Measurements from ENCODE around the gene PLD6. TPM values are rescaled to one million over a fixed set of nuclear protein-coding genes. Genes with fewer than 3 reads are reported as not detected.
"Not testable (repeated sequence)": the region's sequence is repeated elsewhere in the genome, so short reads cannot be mapped to it uniquely, and the experiment has no call there.

The PLD6 gene
- polyA plus RNA-seq, 1 donor (not counting 4 experiments of a cell fraction or from before 2014, with no cell fraction given), result 1.6 TPM

GRCh38 chr17:17198281-17198680 lies 7.9 kb downstream of the PLD6 start:
- dilution Hi-C loops (cut with MboI; ENCODE audit: extremely low pct_ligation_motif_present, low sequenced_read_pairs), result no loop called here

GRCh38 chr17:17196776-17197175 lies 9.4 kb downstream of the PLD6 start:
- Histone ChIP-seq H3K27me3 (ENCODE audit: control insufficient read depth, extremely low read depth, insufficient read depth, low read length) (no peaks in the 10 kb centered on the region), H3K4me1 (ENCODE audit: control insufficient read depth, extremely low read depth, insufficient read depth, low read length) (peaks cover 8% of the 10 kb centered on the region), H2AFZ (ENCODE audit: control insufficient read depth, low read length) (no peak overlapping the region), H3K36me3 (ENCODE audit: control insufficient read depth in 2 of 2, extremely low read depth in 1 of 2, insufficient read depth in 2 of 2, low read length in 2 of 2) (no peaks in the 10 kb centered on the region), H3K79me2 (ENCODE audit: control insufficient read depth, insufficient read depth, low read length) (no peaks in the 10 kb centered on the region), H3K9me3 (ENCODE audit: control insufficient read depth, low read depth, low read length) (no peaks in the 10 kb centered on the region), H3K4me3 (ENCODE audit: control insufficient read depth in 2 of 3, extremely low read depth in 1 of 3, insufficient read depth in 2 of 3, low read depth in 1 of 3, low read length in 3 of 3) (no peak overlapping the region), H4K20me1 (ENCODE audit: control insufficient read depth, extremely low read depth, insufficient read depth, low read length) (no peaks in the 10 kb centered on the region), H3K9ac (ENCODE audit: control insufficient read depth, extremely low read depth, insufficient read depth, low read length) (no peak overlapping the region), H3K27ac (ENCODE audit: control insufficient read depth, insufficient read depth, low read length) (no peak overlapping the region), H3K9me1 (ENCODE audit: control insufficient read depth, extremely low read depth, insufficient read depth, low read length) (no peaks in the 10 kb centered on the region), H3K4me2 (ENCODE audit: control insufficient read depth, extremely low read depth, insufficient read depth, low read depth, low read length) (no peak overlapping the region)
- TF ChIP-seq EZH2 (IDR thresholded peaks at IDR 0.05; ENCODE audit: low read length), result no peak
- no peak for TF ChIP-seq CTCF (optimal IDR thresholded peaks at IDR 0.05 in 1 of 3, IDR thresholded peaks at IDR 0.05 in 1 of 3, conservative IDR thresholded peaks at IDR 0.05 in 1 of 3; ENCODE audit: extremely low read depth in 1 of 3, insufficient read depth in 2 of 3, low read length in 3 of 3)
- DNase-seq (ENCODE audit: low read depth, low spot score) (no peak), FAIRE-seq (no peak)
- dilution Hi-C loops (cut with MboI; ENCODE audit: extremely low pct_ligation_motif_present, low sequenced_read_pairs), result no loop called here

More at GRCh38 chr17:17198281-17198680, 7.9 kb downstream of the PLD6 start:
- Histone ChIP-seq H3K9me1 (ENCODE audit: control insufficient read depth, extremely low read depth, insufficient read depth, low read length) (no peaks in the 10 kb centered on the region), H3K9ac (ENCODE audit: control insufficient read depth, extremely low read depth, insufficient read depth, low read length) (no peak overlapping the region), H3K36me3 (ENCODE audit: control insufficient read depth in 2 of 2, extremely low read depth in 1 of 2, insufficient read depth in 2 of 2, low read length in 2 of 2) (peaks cover 0 to 1% of the 10 kb centered on the region in 2 experiments), H3K79me2 (ENCODE audit: control insufficient read depth, insufficient read depth, low read length) (no peaks in the 10 kb centered on the region), H3K9me3 (ENCODE audit: control insufficient read depth, low read depth, low read length) (no peaks in the 10 kb centered on the region), H3K27me3 (ENCODE audit: control insufficient read depth, extremely low read depth, insufficient read depth, low read length) (no peaks in the 10 kb centered on the region), H4K20me1 (ENCODE audit: control insufficient read depth, extremely low read depth, insufficient read depth, low read length) (no peaks in the 10 kb centered on the region), H3K4me3 (ENCODE audit: control insufficient read depth in 2 of 3, extremely low read depth in 1 of 3, insufficient read depth in 2 of 3, low read depth in 1 of 3, low read length in 3 of 3) (no peak overlapping the region), H3K4me2 (ENCODE audit: control insufficient read depth, extremely low read depth, insufficient read depth, low read depth, low read length) (no peak overlapping the region), H2AFZ (ENCODE audit: control insufficient read depth, low read length) (no peak overlapping the region), H3K27ac (ENCODE audit: control insufficient read depth, insufficient read depth, low read length) (no peak overlapping the region), H3K4me1 (ENCODE audit: control insufficient read depth, extremely low read depth, insufficient read depth, low read length) (peaks cover 8% of the 10 kb centered on the region)
- DNase-seq (ENCODE audit: low read depth, low spot score), result no peak
- TF ChIP-seq EZH2 (IDR thresholded peaks at IDR 0.05; ENCODE audit: low read length), result no peak
- no peak for TF ChIP-seq CTCF (optimal IDR thresholded peaks at IDR 0.05 in 1 of 3, IDR thresholded peaks at IDR 0.05 in 1 of 3, conservative IDR thresholded peaks at IDR 0.05 in 1 of 3; ENCODE audit: extremely low read depth in 1 of 3, insufficient read depth in 2 of 3, low read length in 3 of 3)
- no peak for FAIRE-seq

- H3K4me3 ChIP-seq (ENCODE audit: control insufficient read depth in 2 of 3, extremely low read depth in 1 of 3, insufficient read depth in 2 of 3, low read depth in 1 of 3, low read length in 3 of 3); H3K36me3 ChIP-seq (ENCODE audit: control insufficient read depth in 2 of 2, extremely low read depth in 1 of 2, insufficient read depth in 2 of 2, low read length in 2 of 2); dilution Hi-C loops (cut with MboI; ENCODE audit: extremely low pct_ligation_motif_present, low sequenced_read_pairs); H3K9me1 ChIP-seq (ENCODE audit: control insufficient read depth, extremely low read depth, insufficient read depth, low read length); H4K20me1 ChIP-seq (ENCODE audit: control insufficient read depth, extremely low read depth, insufficient read depth, low read length); H3K9me3 ChIP-seq (ENCODE audit: control insufficient read depth, low read depth, low read length); DNase-seq (ENCODE audit: low read depth, low spot score); H3K27ac ChIP-seq (ENCODE audit: control insufficient read depth, insufficient read depth, low read length); H3K4me2 ChIP-seq (ENCODE audit: control insufficient read depth, extremely low read depth, insufficient read depth, low read depth, low read length); H3K9ac ChIP-seq (ENCODE audit: control insufficient read depth, extremely low read depth, insufficient read depth, low read length); H3K79me2 ChIP-seq (ENCODE audit: control insufficient read depth, insufficient read depth, low read length); FAIRE-seq; H3K4me1 ChIP-seq (ENCODE audit: control insufficient read depth, extremely low read depth, insufficient read depth, low read length); H2AFZ ChIP-seq (ENCODE audit: control insufficient read depth, low read length); H3K27me3 ChIP-seq (ENCODE audit: control insufficient read depth, extremely low read depth, insufficient read depth, low read length): not testable (repeated sequence)
Measured at GRCh38 chr17:17195466-17195865, 10.7 kb downstream of the PLD6 start.
